Activated naive CD4-positive, alpha-beta T cell treated with anti-CD3 and anti-CD28 coated beads, Interleukin-2, amount 10 ng/mL, durations not matched to agents 7 days and 5 days (primary cell): ENCODE measurements around the gene TUNAR.
A peak's percentile ranks its signal among the peaks of the same experiment; 100 is the strongest.

ENCODE experiments used
- CTCF ChIA-PET: fragments of 350-600 bp; sonication (Branson Sonifier 250); formaldehyde crosslinking; loops from one replicate; lab custom pipeline; 2021; ENCODE audit warnings: antibody characterized with exemption; lab: Charles Lee
- DNase-seq: peaks from one replicate; pipeline ENCODE4 v3.0.0-alpha.2; 2020
- H3K27ac Mint-ChIP-seq: one replicate; pipeline ENCODE4 v1.8.0; 2021; ENCODE audit warnings: mild to moderate bottlenecking, moderate library complexity, mixed read lengths
- H3K27me3 Mint-ChIP-seq: one replicate; pipeline ENCODE4 v1.8.0; 2021; ENCODE audit warnings: mild to moderate bottlenecking, mixed read lengths
- H3K36me3 Mint-ChIP-seq: one replicate; pipeline ENCODE4 v1.8.0; 2021; ENCODE audit warnings: mixed read lengths
- H3K4me1 Mint-ChIP-seq: one replicate; pipeline ENCODE4 v1.8.0; 2021; ENCODE audit warnings: mixed read lengths
- H3K4me3 Mint-ChIP-seq: one replicate; pipeline ENCODE4 v1.8.0; 2021; ENCODE audit warnings: mild to moderate bottlenecking, moderate library complexity, mixed read lengths
- H3K9me3 Mint-ChIP-seq: one replicate; pipeline ENCODE4 v1.8.0; 2021; ENCODE audit warnings: mixed read lengths

Gene TUNAR

DNA sequence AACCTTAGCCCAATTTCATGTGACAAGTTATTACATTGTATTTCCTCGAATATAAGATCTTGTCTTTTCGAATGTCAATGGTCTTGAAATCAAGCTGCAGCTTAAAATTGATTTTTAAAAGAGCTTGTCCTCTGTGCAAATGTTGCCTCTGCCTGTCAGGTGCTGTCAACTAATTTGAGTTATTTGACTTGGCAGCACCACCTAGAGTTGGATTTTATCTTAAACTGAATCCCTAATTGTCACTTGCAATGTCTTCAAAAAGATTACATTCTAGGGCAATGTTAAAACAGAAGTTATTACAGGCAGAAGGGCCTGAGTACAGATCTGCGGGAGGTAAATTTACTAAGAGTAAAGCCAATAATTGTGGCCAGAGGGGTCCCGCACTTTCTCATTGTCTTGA lies 26.2 kb upstream of the TUNAR start:
- Mint-ChIP-seq H3K4me1 (no peaks in the 10 kb centered on the region), H3K27me3 (no peaks in the 10 kb centered on the region), H3K36me3 (no peaks in the 10 kb centered on the region), H3K27ac (no peak overlapping the region), H3K4me3 (no peak overlapping the region), H3K9me3 (no peaks in the 10 kb centered on the region)
- no peak for DNase-seq
- CTCF ChIA-PET, result no interaction called here

- no peaks in the 10 kb centered on the region for H3K36me3 Mint-ChIP-seq
Measured at GRCh38 chr14:95855606-95856005, 21.0 kb upstream of the TUNAR start.

GRCh38 chr14:95857275-95857674 lies 19.4 kb upstream of the TUNAR start:
- Mint-ChIP-seq H3K27me3 (peaks cover 3% of the 10 kb centered on the region), H3K36me3 (no peaks in the 10 kb centered on the region), H3K4me1 (no peaks in the 10 kb centered on the region), H3K27ac (no peak overlapping the region), H3K9me3 (no peaks in the 10 kb centered on the region), H3K4me3 (no peak overlapping the region)
- no peak for DNase-seq
- CTCF ChIA-PET, result no interaction called here

More at GRCh38 chr14:95855606-95856005, 21.0 kb upstream of the TUNAR start:
- no peak overlapping the region for H3K27ac Mint-ChIP-seq
- no peaks in the 10 kb centered on the region for H3K9me3 Mint-ChIP-seq
- H3K4me3 Mint-ChIP-seq, result no peak overlapping the region
- CTCF ChIA-PET, result no interaction called here
- H3K27me3 Mint-ChIP-seq, result peaks cover 3% of the 10 kb centered on the region
- H3K4me1 Mint-ChIP-seq, result no peaks in the 10 kb centered on the region
- no peak for DNase-seq

GRCh38 chr14:95858893-95859292 lies 17.7 kb upstream of the TUNAR start:
- DNase-seq, result no peak
- H3K27me3 Mint-ChIP-seq, result peaks cover 3% of the 10 kb centered on the region
- H3K4me3 Mint-ChIP-seq, result no peak overlapping the region
- H3K36me3 Mint-ChIP-seq, result no peaks in the 10 kb centered on the region
- H3K9me3 Mint-ChIP-seq, result no peaks in the 10 kb centered on the region
- CTCF ChIA-PET, result no interaction called here
- H3K4me1 Mint-ChIP-seq, result no peaks in the 10 kb centered on the region
- no peak overlapping the region for H3K27ac Mint-ChIP-seq

DNA sequence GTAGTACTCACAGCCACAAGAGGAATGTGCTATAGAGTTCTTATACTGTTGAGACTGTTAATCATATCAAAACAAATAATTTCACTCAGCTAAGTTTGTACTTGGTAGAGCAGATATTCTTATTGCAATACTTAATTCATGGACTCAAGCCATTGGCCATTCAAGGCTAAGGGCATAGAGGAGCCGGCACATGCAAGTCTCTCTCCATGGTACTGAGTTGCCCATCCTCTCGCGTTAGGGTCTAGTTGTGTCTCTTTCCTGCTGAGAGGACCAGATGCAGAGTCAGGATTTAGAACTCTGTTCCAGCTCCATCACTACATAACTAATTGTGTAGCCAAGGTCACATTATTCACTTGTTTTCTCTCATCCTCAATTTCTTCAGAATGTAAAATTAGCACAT lies 14.4 kb upstream of the TUNAR start:
- Mint-ChIP-seq H3K27me3 (peaks cover 9% of the 10 kb centered on the region), H3K9me3 (no peaks in the 10 kb centered on the region), H3K4me1 (no peaks in the 10 kb centered on the region), H3K36me3 (no peaks in the 10 kb centered on the region), H3K4me3 (no peak overlapping the region), H3K27ac (no peak overlapping the region)
- no peak for DNase-seq
- CTCF ChIA-PET, result no interaction called here

DNA sequence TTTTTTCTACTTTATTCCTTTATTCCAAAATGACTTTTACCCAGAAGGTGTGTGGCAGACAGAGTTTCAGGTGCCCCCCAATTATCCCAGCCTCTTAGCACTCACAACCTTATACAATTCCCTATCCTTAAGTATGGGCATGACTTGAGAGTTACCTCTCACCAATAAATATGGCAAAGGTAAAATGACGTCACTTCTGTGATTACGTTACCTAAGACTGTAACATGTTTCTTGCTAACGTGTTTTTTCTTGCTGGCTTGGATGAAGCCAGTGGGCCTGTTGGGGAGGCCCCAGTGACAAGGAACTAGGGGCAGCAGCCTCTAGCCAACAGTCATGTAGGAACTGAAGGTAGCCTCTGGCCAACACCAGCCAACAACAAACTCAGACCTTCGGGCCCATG lies 13.3 kb upstream of the TUNAR start:
- DNase-seq, result no peak
- H3K4me3 Mint-ChIP-seq, result no peak overlapping the region
- CTCF ChIA-PET, result no interaction called here
- no peaks in the 10 kb centered on the region for H3K36me3 Mint-ChIP-seq
- peaks cover 9% of the 10 kb centered on the region for H3K27me3 Mint-ChIP-seq
- H3K27ac Mint-ChIP-seq, result no peak overlapping the region
- no peaks in the 10 kb centered on the region for H3K9me3 Mint-ChIP-seq
- no peaks in the 10 kb centered on the region for H3K4me1 Mint-ChIP-seq

DNA sequence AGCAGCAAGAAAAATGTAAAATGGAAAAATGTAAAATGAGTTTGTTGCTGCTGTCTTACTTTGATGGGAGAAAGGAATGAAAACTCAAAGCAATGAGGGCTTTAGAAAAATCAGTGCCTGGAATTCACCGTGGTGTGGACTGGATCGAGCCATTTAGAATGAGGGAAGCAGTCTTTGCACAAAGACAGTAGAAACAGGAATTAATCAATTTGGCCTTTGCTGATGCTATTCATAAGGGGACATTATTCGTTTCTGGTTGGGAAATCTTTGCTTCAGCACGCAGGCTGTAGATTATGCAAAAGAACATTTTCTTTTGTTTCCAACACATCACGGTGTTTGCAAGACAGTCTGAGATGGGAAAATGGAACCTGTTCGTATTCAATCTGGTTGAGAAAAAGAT lies 6.9 kb upstream of the TUNAR start:
- CTCF ChIA-PET, result no interaction called here
- Mint-ChIP-seq H3K4me3 (no peak overlapping the region), H3K9me3 (no peaks in the 10 kb centered on the region), H3K36me3 (no peaks in the 10 kb centered on the region), H3K27ac (no peak overlapping the region), H3K4me1 (no peaks in the 10 kb centered on the region), H3K27me3 (peaks cover 23% of the 10 kb centered on the region)
- no peak for DNase-seq

DNA sequence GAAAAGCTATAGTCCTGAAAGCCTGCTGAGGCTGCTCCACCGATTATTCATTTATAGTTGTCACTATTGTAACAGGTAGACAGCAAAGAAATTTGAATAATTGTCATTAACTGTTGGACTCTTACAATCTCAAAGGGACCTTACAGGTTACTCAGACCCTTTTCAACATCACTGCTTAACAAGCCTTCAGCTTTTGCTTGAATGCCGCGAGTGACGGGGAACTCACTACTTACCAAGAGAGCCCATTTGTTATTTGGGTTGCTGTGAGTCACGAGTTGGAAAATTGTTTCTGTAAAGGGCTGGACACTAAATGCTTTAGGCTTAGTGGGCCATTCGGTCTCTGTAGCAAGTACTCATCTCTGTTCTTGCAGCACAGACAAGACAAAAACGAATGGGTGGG lies 5.9 kb upstream of the TUNAR start:
- DNase-seq, result no peak
- Mint-ChIP-seq H3K4me1 (no peaks in the 10 kb centered on the region), H3K27ac (no peak overlapping the region), H3K4me3 (no peak overlapping the region), H3K27me3 (peaks cover 30% of the 10 kb centered on the region), H3K9me3 (no peaks in the 10 kb centered on the region), H3K36me3 (no peaks in the 10 kb centered on the region)
- CTCF ChIA-PET, result no interaction called here

DNA sequence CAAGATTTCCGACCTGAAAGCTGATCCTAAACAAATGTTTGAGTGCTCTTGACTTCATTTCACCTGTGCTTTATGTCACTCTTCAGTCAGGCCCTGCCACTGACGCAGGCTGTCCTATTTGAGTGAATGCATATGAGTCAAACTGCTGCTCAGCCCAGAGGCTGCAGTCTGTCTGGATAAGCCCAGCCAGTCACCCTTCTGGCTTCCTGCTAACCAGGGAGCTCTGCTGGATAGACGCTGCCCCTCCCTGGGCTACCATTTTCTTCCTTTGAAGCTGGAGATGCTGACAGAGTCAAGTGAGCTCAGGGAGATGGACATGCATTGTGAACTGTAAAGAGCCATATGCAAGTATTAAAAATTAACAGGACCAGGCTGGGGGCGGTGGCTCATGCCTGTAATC lies 5.1 kb upstream of the TUNAR start:
- DNase-seq, result no peak
- Mint-ChIP-seq H3K27me3 (peaks cover 35% of the 10 kb centered on the region), H3K9me3 (no peaks in the 10 kb centered on the region), H3K36me3 (no peaks in the 10 kb centered on the region), H3K27ac (no peak overlapping the region), H3K4me3 (no peak overlapping the region), H3K4me1 (no peaks in the 10 kb centered on the region)
- CTCF ChIA-PET, result no interaction called here

GRCh38 chr14:95872777-95873176 lies 3.9 kb upstream of the TUNAR start:
- Mint-ChIP-seq H3K4me3 (no peak overlapping the region), H3K4me1 (peaks cover 5% of the 10 kb centered on the region), H3K27me3 (peaks cover 48% of the 10 kb centered on the region), H3K27ac (no peak overlapping the region), H3K36me3 (no peaks in the 10 kb centered on the region), H3K9me3 (no peaks in the 10 kb centered on the region)
- DNase-seq, result no peak
- CTCF ChIA-PET, result no interaction called here

DNA sequence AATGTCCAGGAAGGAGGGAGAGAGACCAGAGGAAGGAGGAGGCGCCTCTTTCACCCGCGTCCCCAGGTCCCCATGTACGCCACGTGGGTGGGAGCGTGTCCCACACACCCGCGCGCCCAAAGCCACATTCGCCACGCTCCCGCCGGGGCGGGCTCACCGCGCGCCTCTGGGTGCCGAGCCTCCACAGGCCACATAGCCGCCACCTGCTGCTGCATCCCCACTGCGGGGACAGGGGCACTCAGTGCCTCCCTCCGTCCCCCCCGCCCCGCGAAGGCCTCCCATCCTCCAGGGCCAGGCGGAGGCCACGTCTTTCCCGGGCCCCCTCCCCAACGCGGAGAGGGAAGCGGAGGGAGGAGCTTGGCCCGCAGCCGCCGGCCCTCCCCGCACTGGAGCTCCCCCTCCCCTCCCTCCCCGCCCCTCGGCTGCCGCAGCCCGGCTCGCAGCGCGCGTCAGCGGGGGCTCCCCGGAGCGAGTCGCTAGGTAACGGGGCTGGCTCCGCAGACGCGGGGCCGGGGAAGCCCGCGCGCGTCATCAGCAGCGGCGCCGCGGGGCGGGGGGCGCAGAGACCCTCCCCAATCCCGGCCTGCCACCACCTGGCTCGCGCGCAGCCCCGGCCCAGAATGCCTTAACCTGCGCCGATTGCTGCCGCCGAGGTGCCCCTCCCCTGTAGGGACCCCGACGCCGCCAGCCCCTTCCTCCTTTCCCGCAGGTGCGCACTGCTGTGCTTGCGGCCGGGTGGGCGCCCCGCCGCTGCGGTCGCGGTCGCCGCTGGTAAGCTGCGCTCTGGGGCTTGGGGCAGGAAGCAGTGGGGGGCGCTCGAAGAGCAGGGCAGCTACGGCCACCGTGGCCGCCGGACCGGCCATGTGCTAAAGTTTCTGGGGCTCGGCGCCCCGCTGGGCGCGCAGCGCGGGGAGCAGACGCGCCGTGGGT lies 536 bp upstream of the TUNAR start:
- Mint-ChIP-seq H3K4me3 (no peak overlapping the region), H3K9me3 (no peaks in the 10 kb centered on the region), H3K36me3 (no peaks in the 10 kb centered on the region), H3K27ac (no peak overlapping the region), H3K27me3 (peaks cover 56% of the 10 kb centered on the region), H3K4me1 (peaks cover 5% of the 10 kb centered on the region)
- no peak for DNase-seq
- CTCF ChIA-PET, result no interaction called here

DNA sequence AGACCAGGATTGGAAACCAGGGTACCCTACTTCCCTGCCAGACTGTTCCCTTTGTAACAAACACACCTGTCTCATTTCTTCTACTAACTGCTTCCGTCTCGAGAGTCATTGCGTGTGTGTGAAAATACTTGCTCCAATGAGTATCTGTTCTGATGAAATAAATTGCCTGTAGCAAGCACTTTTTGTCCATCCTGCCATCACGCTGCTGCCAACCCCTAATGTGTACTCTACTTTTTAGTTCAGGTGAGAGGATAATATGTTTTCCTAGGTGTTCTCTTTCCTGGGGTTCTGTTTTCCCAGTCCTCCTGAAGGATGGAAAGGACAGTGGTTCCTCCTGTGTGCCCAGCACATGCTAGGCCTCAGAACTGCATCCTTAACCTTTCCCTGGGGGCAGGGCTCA lies 1.0 kb downstream of the TUNAR start:
- CTCF ChIA-PET, result interaction anchor here (0.8 kb wide), 1 partner anchor 10 kb away, joined by 3 read pairs; no protein-coding TSS in a partner anchor
- Mint-ChIP-seq H3K4me3 (no peak overlapping the region), H3K36me3 (no peaks in the 10 kb centered on the region), H3K27me3 (peaks cover 58% of the 10 kb centered on the region), H3K9me3 (no peaks in the 10 kb centered on the region), H3K4me1 (peaks cover 5% of the 10 kb centered on the region), H3K27ac (peak overlapping the region; percentile 45)
- no peak for DNase-seq

DNA sequence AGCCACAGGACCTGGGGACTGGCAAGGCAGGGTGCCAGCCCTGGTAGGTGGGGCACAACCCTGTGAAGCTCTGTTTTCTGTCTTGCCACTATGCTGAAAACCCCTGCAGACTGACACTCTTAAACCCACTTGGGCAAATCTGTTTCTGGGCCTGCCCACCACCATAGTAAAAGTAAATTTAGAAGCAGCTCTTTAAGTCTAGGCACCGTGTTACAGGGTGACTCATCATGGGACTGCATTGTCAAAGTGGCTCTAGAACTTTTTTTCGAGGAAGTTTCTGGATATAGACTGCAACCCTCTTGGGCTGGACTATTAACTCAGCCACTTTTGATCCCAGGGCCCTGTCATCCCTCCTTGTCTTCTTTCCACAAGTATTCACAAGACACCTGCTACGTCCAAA lies 7.7 kb downstream of the TUNAR start:
- Mint-ChIP-seq H3K36me3 (no peaks in the 10 kb centered on the region), H3K27ac (no peak overlapping the region), H3K9me3 (no peaks in the 10 kb centered on the region), H3K4me3 (no peak overlapping the region), H3K27me3 (peaks cover 15% of the 10 kb centered on the region), H3K4me1 (no peaks in the 10 kb centered on the region)
- no peak for DNase-seq
- CTCF ChIA-PET, result no interaction called here

DNA sequence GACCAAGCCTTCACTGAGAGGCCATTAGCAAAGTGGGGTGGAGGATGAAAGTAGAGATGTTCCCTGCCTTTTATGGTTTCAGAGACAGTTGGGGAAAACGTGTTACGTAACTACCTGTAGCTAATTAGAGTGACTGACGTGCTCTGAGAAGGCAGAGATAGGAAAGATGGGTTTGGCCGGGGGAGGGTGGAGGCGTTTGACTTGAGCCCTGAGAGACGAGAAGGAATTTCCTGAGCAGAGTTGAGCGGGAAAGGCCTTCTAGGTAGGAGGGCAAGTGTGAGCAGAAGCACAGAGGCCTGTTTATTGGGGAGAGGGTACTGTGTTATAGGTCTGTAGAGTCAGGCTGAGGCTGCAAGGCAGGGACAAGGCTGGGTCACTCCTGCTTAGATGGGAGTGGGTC lies 8.6 kb downstream of the TUNAR start:
- Mint-ChIP-seq H3K4me3 (no peak overlapping the region), H3K27ac (no peak overlapping the region), H3K27me3 (peaks cover 15% of the 10 kb centered on the region), H3K36me3 (no peaks in the 10 kb centered on the region), H3K4me1 (no peaks in the 10 kb centered on the region), H3K9me3 (no peaks in the 10 kb centered on the region)
- CTCF ChIA-PET, result no interaction called here
- DNase-seq, result no peak

DNA sequence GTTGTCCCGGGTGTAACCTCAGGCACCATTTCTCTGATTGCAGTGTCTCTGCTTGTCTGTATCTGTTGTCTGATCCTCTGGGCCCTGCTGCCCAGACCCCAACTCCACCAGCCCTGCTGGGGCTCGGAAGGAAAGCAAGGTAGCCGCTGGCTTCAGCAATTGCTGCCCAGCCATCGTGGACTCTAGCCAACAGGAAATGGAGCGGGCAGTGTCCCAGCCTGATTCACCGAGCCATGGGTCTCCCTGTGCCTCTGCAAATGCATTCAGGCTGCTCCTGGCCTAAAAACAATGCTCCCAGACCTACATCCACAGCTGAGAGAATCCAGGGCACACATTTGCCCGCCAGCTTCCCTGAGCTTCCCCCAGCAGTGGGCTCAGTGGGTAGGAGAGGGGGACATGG lies 9.2 kb downstream of the TUNAR start:
- H3K27ac Mint-ChIP-seq, result no peak overlapping the region

More for the DNA sequence above, 9.2 kb downstream of the TUNAR start:
- Mint-ChIP-seq H3K9me3 (no peaks in the 10 kb centered on the region), H3K27me3 (peaks cover 15% of the 10 kb centered on the region), H3K36me3 (no peaks in the 10 kb centered on the region), H3K4me3 (no peak overlapping the region), H3K4me1 (no peaks in the 10 kb centered on the region)
- CTCF ChIA-PET, result no interaction called here
- DNase-seq, result no peak
